ENCODE measurements around the gene PCBP3. TPM values are rescaled to one million over a fixed set of nuclear protein-coding genes. Genes with fewer than 3 reads are reported as not detected.

Gene PCBP3
- total and polyA plus RNA-seq, 10 of the 15 experiments (the other 5 are each of a cell fraction or from before 2014, with no cell fraction given), result 0.09 to 1.3 (median 0.46) TPM; not detected in 3

GRCh38 chr21:45595574-45596295 is 47.8 kb upstream of the PCBP3 start:
- CTCF ChIA-PET, result interaction anchor here (0.6 to 5.7 kb wide), 15 partner anchors 11 to 405 kb away, joined by 3 to 76 read pairs (median 3); no protein-coding TSS in a partner anchor
- Histone ChIP-seq H4K20me1 (ENCODE audit: control insufficient read depth, insufficient read depth) (no peaks in the 10 kb centered on the region), H3K4me3 (peak overlapping the region; percentile 69; the same call in 1 of the 2 replicates), H3K27me3 (replicated peaks in 1 of 2; ENCODE audit: control insufficient read depth in 2 of 2, insufficient read depth in 2 of 2, low read length in 1 of 2) (no peaks in the 10 kb centered on the region), H3K9ac (ENCODE audit: control insufficient read depth, insufficient read depth, low read length) (no peak overlapping the region), H3K36me3 (ENCODE audit: control insufficient read depth in 2 of 2, insufficient read depth in 2 of 2, low read length in 1 of 2) (peaks cover 0 to 7% of the 10 kb centered on the region in 2 experiments; a peak in 3 of 4 replicates), H3K79me2 (ENCODE audit: control insufficient read depth, insufficient read depth, low read length) (peaks cover 14% of the 10 kb centered on the region), H3K27ac (ENCODE audit: control insufficient read depth, insufficient read depth) (no peak overlapping the region), H3K9me3 (replicated peaks; ENCODE audit: control insufficient read depth, insufficient read depth, low read length) (peaks cover 8% of the 10 kb centered on the region; the same call in 2 of the 3 replicates), H2AFZ (ENCODE audit: control insufficient read depth, low read depth, low read length) (no peak overlapping the region), H3K4me2 (ENCODE audit: control insufficient read depth, insufficient read depth) (no peak overlapping the region), H3K4me1 (ENCODE audit: control insufficient read depth, insufficient read depth, low read length) (peaks cover 20% of the 10 kb centered on the region)
- intact Hi-C loops (cut with micrococcal nuclease; ENCODE audit: unreplicated experiment), result no loop called here
- DNase-seq (ENCODE audit: low read depth, low spot score) (no peak), FAIRE-seq (no peak), ATAC-seq (no peak)
- RAD21 ChIA-PET (ENCODE audit: unreplicated experiment), result interaction anchor here (0.9 to 4.5 kb wide), 5 partner anchors 11 to 232 kb away, joined by 3 to 37 read pairs (median 3); no protein-coding TSS in a partner anchor
- no TSS peak for BruUV-seq (replicated peaks)
- SMC1A ChIA-PET (ENCODE audit: uncharacterized antibody, unreplicated experiment), result interaction anchor here (1.1 to 4.5 kb wide), 4 partner anchors 13 to 52 kb away, joined by 3 to 46 read pairs (median 3); no protein-coding TSS in a partner anchor
- TF ChIP-seq SMAD1 (IDR thresholded peaks at IDR 0.05; ENCODE audit: low read depth, partially characterized antibody) (no peak), DPF2 (IDR thresholded peaks at IDR 0.05) (no peak), BRCA1 (IDR thresholded peaks at IDR 0.05; ENCODE audit: low read depth, low read length) (no peak), POLR2AphosphoS2 (IDR thresholded peaks at IDR 0.05; ENCODE audit: low read depth, low read length) (no peak), HDAC6 (IDR thresholded peaks at IDR 0.05; ENCODE audit: unreplicated experiment) (no peak), POU2F2 (IDR thresholded peaks at IDR 0.05; ENCODE audit: borderline replicate concordance, low read depth, low read length) (no peak), ZBTB11 (CRISPR knock-in tag; IDR thresholded peaks at IDR 0.05) (no peak), RAD51 (IDR thresholded peaks at IDR 0.05) (no peak), ZBTB4 (CRISPR knock-in tag; IDR thresholded peaks at IDR 0.05) (no peak)
- TF ChIP-seq, protein P1, sequence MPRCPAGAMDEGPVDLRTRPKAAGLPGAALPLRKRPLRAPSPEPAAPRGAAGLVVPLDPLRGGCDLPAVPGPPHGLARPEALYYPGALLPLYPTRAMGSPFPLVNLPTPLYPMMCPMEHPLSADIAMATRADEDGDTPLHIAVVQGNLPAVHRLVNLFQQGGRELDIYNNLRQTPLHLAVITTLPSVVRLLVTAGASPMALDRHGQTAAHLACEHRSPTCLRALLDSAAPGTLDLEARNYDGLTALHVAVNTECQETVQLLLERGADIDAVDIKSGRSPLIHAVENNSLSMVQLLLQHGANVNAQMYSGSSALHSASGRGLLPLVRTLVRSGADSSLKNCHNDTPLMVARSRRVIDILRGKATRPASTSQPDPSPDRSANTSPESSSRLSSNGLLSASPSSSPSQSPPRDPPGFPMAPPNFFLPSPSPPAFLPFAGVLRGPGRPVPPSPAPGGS (IDR thresholded peaks at IDR 0.05; ENCODE audit: borderline replicate concordance, insufficient read depth, low read depth, low read length, poor library complexity, severe bottlenecking), result no peak
- TF ChIP-seq, protein P2, sequence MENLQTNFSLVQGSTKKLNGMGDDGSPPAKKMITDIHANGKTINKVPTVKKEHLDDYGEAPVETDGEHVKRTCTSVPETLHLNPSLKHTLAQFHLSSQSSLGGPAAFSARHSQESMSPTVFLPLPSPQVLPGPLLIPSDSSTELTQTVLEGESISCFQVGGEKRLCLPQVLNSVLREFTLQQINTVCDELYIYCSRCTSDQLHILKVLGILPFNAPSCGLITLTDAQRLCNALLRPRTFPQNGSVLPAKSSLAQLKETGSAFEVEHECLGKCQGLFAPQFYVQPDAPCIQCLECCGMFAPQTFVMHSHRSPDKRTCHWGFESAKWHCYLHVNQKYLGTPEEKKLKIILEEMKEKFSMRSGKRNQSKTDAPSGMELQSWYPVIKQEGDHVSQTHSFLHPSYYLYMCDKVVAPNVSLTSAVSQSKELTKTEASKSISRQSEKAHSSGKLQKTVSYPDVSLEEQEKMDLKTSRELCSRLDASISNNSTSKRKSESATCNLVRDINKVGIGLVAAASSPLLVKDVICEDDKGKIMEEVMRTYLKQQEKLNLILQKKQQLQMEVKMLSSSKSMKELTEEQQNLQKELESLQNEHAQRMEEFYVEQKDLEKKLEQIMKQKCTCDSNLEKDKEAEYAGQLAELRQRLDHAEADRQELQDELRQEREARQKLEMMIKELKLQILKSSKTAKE (IDR thresholded peaks at IDR 0.05; ENCODE audit: low read depth, poor library complexity, severe bottlenecking), result no peak
- WGBS (ENCODE audit: insufficient coverage, insufficient replicate concordance, low lambda C conversion rate, missing lambda C conversion rate), result 85% methylated on average over 16 of the region's 16 CpGs
- in situ Hi-C loops (cut with MboI), result loop anchor here (5.0 kb wide), 1 partner anchor 38 kb away; no protein-coding TSS in a partner anchor
- POLR2A ChIA-PET, result interaction anchor here (1.2 kb wide), 1 partner anchor 12 kb away, joined by 3 read pairs; no protein-coding TSS in a partner anchor

Data from GM12878 (cell line).